PC-3 (cell line): ENCODE measurements around the gene FBXL12. TPM values are rescaled to one million over a fixed set of nuclear protein-coding genes. Genes with fewer than 3 reads are reported as not detected.

Source experiments
- ATAC-seq: fragments of 200-7000 bp; cut with Tn5 transposase; 2 replicates; pipeline ENCODE4 v1.9.1; 2020; ENCODE audit warnings: mild to moderate bottlenecking, moderate library complexity
- BruUV-seq: library from RNA; stranded (reverse); fragments of 400-500 nt; replicated peaks from 2 replicates; lab custom pipeline; 2021; lab: Mats Ljungman, UMichigan
- CTCF ChIA-PET: fragments of 300-600 bp; sonication (Branson Sonifier 250); formaldehyde crosslinking; loops from one replicate; lab custom pipeline; 2022; ENCODE audit warnings: antibody characterized with exemption; lab: Charles Lee
- POLR2A ChIA-PET: fragments of 300-600 bp; sonication (Branson Sonifier 250); formaldehyde crosslinking; loops from one replicate; lab custom pipeline; 2022; ENCODE audit warnings: antibody characterized with exemption; ENCODE audit not compliant: unreplicated experiment; lab: Charles Lee
- DNase-seq: peaks from one replicate; pipeline ENCODE4 v3.0.0-alpha.2; 2015
- H2AFZ ChIP-seq: fragments of 300-600 bp; sonication (generic); 2 replicates; pipeline ENCODE4 v1.6.0; 2016; ENCODE audit warnings: antibody characterized with exemption, low read length
- H3F3A ChIP-seq: fragments of 300-600 bp; sonication (generic); one replicate; pipeline ENCODE4 v1.6.0; 2017; ENCODE audit warnings: antibody characterized with exemption, low read length, control low read depth, mild to moderate bottlenecking; ENCODE audit not compliant: unreplicated experiment
- H3K27ac ChIP-seq: fragments of 300-600 bp; sonication (generic); 2 replicates; pipeline ENCODE4 v1.5.1; 2016; ENCODE audit warnings: mild to moderate bottlenecking, low read length
- H3K27me3 ChIP-seq: fragments of 300-600 bp; sonication (generic); 2 replicates; pipeline ENCODE4 v1.6.1; 2016; ENCODE audit warnings: low read length, mixed read lengths
- H3K36me3 ChIP-seq: fragments of 300-600 bp; sonication (generic); 2 replicates; pipeline ENCODE4 v1.6.1; 2016; ENCODE audit warnings: low read depth, mixed run types, low read length, mixed read lengths
- H3K4me1 ChIP-seq: fragments of 300-600 bp; sonication (generic); 2 replicates; pipeline ENCODE4 v1.5.1; 2016; ENCODE audit warnings: low read length; ENCODE audit not compliant: insufficient read depth
- H3K4me2 ChIP-seq: fragments of 300-600 bp; sonication (generic); 2 replicates; pipeline ENCODE4 v1.6.0; 2016; ENCODE audit warnings: low read length
- H3K4me3 ChIP-seq: fragments of 300-600 bp; sonication (generic); 2 replicates; pipeline ENCODE4 v1.5.1; 2016; ENCODE audit warnings: mild to moderate bottlenecking, low read length, mixed read lengths
- H3K79me2 ChIP-seq: fragments of 300-600 bp; sonication (generic); 2 replicates; pipeline ENCODE4 v1.6.1; 2017; ENCODE audit warnings: low read length, mixed read lengths
- H3K9ac ChIP-seq: fragments of 300-600 bp; sonication (generic); 2 replicates; pipeline ENCODE4 v1.6.0; 2016; ENCODE audit warnings: mild to moderate bottlenecking, low read length
- H3K9me2 ChIP-seq: fragments of 300-600 bp; sonication (generic); replicated peaks from 2 replicates; pipeline ENCODE4 v1.6.1; 2016; ENCODE audit warnings: mixed run types, low read length, mixed read lengths
- H3K9me3 ChIP-seq: fragments of 300-600 bp; sonication (generic); 2 replicates; pipeline ENCODE4 v1.6.1; 2016; ENCODE audit warnings: low read length, mixed read lengths
- H4K20me1 ChIP-seq: fragments of 300-600 bp; sonication (generic); 2 replicates; pipeline ENCODE4 v1.6.1; 2016; ENCODE audit warnings: low read length, mixed read lengths
- EZH2 ChIP-seq: fragments of 300-600 bp; sonication (generic); IDR thresholded peaks from one replicate; pipeline ENCODE4 v1.6.1; 2017; ENCODE audit warnings: antibody characterized with exemption, mild to moderate bottlenecking, low read length; ENCODE audit not compliant: unreplicated experiment
- EZH2phosphoT487 ChIP-seq: fragments of 300-600 bp; sonication (generic); IDR thresholded peaks from 2 replicates; pipeline ENCODE4 v1.6.1; 2018; ENCODE audit warnings: mild to moderate bottlenecking, antibody characterized with exemption, low read length, borderline replicate concordance
- intact Hi-C: fragments of 100-400 bp; cut with micrococcal nuclease; formaldehyde crosslinking; loops from 2 replicates; pipeline ENCODE4 v1.9.0; 2023
- total RNA-seq: library from RNA; depleted of rRNA; stranded (reverse); fragments of >200 nt; gene quantifications from 2 replicates; pipeline ENCODE4 v1.2.3, GENCODE V29; 2014
- TF ChIP-seq, protein P1 (sequence below): fragments of 300-600 bp; sonication (generic); conservative IDR thresholded peaks from 2 replicates; pipeline ENCODE4 v1.5.1; 2017; ENCODE audit warnings: antibody characterized with exemption, low read depth, mild to moderate bottlenecking, low read length

Gene FBXL12
- total RNA-seq, 1 experiment from 2014 or later, result 31.4 TPM

DNA sequence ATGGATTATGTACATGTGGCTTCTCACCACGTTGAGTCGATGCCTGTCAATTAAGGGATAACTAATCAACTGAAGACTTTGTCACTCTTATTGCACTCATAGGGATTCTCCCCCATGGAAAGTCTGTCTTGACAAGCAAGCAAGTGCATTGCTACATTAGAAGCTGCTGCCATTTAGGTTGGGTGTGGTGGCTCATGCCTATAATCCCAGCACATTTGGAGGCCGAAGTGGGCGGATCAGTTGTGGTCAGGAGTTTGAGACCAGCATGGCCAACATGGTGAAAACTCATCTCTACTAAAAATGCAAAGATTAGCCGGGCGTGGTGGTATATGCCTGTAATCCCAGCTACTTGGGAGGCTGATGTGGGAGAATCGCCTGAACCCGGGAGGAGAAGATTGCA is 32.1 kb downstream of the FBXL12 start:
- H3K4me3 ChIP-seq, result no peak overlapping the region
- H4K20me1 ChIP-seq, result no peaks in the 10 kb centered on the region
- ChIA-PET CTCF (no interaction called here), POLR2A (no interaction called here)
- no peak overlapping the region for H2AFZ ChIP-seq
- TF ChIP-seq EZH2, result no peak
- TF ChIP-seq EZH2phosphoT487, result no peak
- TF ChIP-seq, protein P1, sequence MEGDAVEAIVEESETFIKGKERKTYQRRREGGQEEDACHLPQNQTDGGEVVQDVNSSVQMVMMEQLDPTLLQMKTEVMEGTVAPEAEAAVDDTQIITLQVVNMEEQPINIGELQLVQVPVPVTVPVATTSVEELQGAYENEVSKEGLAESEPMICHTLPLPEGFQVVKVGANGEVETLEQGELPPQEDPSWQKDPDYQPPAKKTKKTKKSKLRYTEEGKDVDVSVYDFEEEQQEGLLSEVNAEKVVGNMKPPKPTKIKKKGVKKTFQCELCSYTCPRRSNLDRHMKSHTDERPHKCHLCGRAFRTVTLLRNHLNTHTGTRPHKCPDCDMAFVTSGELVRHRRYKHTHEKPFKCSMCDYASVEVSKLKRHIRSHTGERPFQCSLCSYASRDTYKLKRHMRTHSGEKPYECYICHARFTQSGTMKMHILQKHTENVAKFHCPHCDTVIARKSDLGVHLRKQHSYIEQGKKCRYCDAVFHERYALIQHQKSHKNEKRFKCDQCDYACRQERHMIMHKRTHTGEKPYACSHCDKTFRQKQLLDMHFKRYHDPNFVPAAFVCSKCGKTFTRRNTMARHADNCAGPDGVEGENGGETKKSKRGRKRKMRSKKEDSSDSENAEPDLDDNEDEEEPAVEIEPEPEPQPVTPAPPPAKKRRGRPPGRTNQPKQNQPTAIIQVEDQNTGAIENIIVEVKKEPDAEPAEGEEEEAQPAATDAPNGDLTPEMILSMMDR, result no peak
- H3K9me3 ChIP-seq, result no peaks in the 10 kb centered on the region
- BruUV-seq, result no TSS peak
- intact Hi-C loops, result no loop called here
- ATAC-seq (no peak), DNase-seq (no peak)
- H3K9me2 ChIP-seq, result no peaks in the 10 kb centered on the region
- no peaks in the 10 kb centered on the region for H3K36me3 ChIP-seq
- H3K9ac ChIP-seq, result no peak overlapping the region
- H3K4me2 ChIP-seq, result no peak overlapping the region
- 0 out of 2 replicates have a peak, but pooled peaks cover 3% of the 10 kb centered on the region for H3K79me2 ChIP-seq
- no peaks in the 10 kb centered on the region for H3F3A ChIP-seq
- no peak overlapping the region for H3K27ac ChIP-seq
- H3K27me3 ChIP-seq, result no peaks in the 10 kb centered on the region
- peaks cover 23% of the 10 kb centered on the region for H3K4me1 ChIP-seq

DNA sequence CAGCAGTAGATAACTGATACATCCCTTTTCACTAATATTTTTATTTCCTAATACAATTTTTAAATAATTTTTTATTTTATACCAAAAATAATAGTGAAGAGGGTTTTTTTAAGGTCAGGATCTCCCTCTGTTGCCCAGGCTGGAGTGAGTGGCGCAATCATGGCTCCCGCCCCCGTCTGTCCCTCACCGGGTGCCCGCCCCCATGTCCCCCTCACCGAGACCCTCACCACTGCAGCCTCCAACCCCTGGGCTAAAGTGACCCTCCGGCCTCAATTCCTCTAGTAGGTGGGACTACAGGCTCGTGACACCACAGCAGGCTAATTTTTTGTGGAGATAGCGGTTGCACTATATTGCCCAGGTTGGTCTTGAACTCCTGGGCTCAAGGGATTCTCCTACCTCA is 32.5 kb downstream of the FBXL12 start:
- H2AFZ ChIP-seq, result peak overlapping the region; percentile 86; the same call in 1 of the 2 replicates
- no peaks in the 10 kb centered on the region for H3K36me3 ChIP-seq
- no peaks in the 10 kb centered on the region for H3K9me3 ChIP-seq
- peak overlapping the region; percentile 73 for H3K4me3 ChIP-seq
- DNase-seq (no peak), ATAC-seq (no peak)
- BruUV-seq, result no TSS peak
- no peaks in the 10 kb centered on the region for H4K20me1 ChIP-seq
- no peaks in the 10 kb centered on the region for H3K27me3 ChIP-seq
- ChIA-PET CTCF (no interaction called here), POLR2A (no interaction called here)
- intact Hi-C loops, result no loop called here
- H3K4me1 ChIP-seq, result peaks cover 23% of the 10 kb centered on the region
- no peaks in the 10 kb centered on the region for H3F3A ChIP-seq
- TF ChIP-seq, protein P1, result no peak
- TF ChIP-seq EZH2, result no peak
- TF ChIP-seq EZH2phosphoT487, result no peak
- no peaks in the 10 kb centered on the region for H3K9me2 ChIP-seq
- H3K79me2 ChIP-seq, result 0 out of 2 replicates have a peak, but pooled peaks cover 3% of the 10 kb centered on the region
- H3K9ac ChIP-seq, result peak overlapping the region; percentile 72
- H3K4me2 ChIP-seq, result peak overlapping the region; percentile 90
- H3K27ac ChIP-seq, result peak overlapping the region; percentile 75
